Right forelimb (tissue), 1 donor: ENCODE results near the gene PHYH.
"Not testable (repeated sequence)": the region's sequence is repeated elsewhere in the genome, so short reads cannot be mapped to it uniquely, and the experiment has no call there.

Experiments
- DNase-seq: peaks from one replicate; pipeline ENCODE4 v3.0.0-alpha.2; 2018

Gene PHYH

DNA sequence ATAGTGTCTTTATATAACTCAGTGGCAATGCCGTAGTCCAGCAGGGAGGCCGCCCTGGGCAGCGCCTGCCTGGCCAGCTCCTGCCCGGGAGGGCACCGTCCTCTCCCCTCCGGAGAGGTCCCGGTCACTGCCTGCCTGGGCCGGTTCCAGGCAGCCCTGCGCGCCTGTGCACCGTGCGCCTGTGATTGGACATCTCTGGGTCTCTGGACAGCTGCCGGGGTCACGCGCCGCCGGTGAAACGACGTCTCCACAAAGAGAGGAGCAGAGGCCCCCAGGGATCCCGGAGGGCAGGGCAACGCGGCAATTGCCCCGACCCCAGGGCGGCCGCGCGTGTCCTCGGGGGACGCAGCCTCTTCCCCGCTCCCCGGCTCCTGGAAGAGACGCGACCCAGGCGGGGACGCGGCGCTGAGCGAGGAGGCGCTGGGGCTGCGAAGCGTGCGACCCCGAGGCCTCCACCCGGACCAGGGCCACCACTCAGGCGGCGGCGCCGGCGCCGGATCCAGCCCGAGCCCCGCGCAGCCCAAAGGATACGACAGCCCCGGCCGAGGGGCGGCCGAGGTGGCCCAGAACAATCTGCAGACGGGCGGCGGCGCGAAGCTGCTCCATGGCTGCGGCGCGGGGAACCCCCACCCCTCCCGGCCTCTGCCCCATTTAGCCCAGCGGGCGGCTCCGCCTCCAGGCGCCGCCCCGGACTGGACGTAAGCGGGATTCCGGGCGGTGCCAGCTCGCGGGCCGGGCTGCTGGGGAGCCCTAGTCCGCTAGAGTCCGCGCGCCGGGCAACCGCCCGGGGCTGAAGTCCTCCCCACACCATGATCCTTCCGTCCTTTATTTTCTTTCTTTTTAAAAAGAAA, at the start of gene PHYH:
TSS of gene PHYH (minus strand) at position 628 of the 851 bp plus-strand sequence. CDS start at position 606, 22 bp downstream.
- DNase-seq, result peak; percentile 90

DNA sequence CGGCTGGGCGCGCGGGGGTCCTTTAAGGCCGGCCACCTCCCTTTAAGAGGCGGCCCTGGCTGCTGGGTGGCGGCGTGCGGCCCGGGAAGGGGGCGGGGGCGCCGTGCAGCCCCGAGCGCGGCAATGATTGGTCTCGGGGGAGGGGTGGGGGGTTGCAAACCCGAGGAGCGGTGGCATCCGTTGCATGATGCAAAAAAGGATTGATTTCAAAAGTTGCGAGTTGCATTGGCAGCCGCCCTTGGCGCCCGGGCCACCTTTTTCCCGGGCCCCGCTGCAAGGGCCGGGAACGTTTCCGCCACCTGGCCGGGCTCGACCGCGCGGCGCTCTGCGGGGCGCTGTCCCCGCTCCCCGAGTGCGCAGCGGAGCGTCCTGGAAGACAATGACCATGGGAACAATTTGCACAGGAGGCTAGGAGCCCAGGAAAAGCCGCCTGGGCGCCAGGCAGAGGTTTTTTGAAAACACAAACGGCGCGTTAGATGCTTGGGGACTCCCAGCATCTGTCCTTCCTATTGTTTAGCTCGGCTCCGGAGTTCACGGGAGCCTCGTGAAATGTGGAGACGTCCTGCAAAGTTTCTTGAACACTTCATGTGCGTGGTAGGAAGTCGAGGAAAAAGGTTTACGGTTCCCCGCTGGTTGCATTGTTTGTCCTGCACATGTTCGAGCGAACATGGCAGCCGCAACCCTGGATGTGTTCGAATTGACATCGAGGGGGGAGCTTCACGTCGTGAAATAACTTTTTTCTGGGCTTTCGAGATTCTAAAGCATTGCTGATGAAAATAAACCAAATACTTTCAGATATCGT, 48.6 kb upstream of the PHYH start, which contains the start of gene SEPHS1:
TSS of gene SEPHS1 (minus strand) at position 78 of the 802 bp plus-strand sequence. CDS start 3,343 bp downstream, outside the sequence.
- peak; percentile 84 for DNase-seq

DNA sequence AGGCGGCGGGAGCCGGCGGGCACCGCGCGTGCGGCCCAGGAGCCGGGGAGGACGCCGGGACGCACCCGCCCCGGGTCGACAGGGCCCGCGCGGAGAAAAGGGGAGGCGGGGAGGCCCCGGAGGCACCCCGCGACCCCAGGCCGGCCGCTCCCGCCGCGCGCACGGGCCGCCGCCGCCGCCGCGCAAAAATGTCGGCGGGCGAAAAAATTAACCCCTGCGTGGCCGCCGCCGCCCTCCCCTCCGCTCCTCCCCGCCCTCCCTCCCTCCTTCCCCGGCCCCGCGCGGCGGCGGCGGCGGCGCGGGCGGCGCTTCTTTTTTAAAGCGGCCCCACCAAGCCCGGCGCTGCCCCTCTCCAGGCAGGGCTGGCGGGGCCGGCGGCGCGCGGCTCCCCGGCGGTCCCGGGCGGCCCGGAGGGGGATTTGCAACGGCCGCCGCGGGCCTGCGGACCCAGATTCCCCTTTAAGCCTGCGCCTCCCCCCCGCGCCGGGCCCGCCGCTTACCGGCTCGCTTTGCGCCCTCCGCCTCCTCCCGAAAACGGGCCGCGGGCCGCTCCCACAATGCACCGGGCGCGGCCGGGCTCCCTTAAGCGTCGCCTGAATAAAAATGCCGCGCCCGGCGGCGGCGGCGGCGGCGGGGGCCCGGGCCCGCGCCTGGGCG, 47.8 kb upstream of the PHYH start:
- DNase-seq, result peak; percentile 88

DNA sequence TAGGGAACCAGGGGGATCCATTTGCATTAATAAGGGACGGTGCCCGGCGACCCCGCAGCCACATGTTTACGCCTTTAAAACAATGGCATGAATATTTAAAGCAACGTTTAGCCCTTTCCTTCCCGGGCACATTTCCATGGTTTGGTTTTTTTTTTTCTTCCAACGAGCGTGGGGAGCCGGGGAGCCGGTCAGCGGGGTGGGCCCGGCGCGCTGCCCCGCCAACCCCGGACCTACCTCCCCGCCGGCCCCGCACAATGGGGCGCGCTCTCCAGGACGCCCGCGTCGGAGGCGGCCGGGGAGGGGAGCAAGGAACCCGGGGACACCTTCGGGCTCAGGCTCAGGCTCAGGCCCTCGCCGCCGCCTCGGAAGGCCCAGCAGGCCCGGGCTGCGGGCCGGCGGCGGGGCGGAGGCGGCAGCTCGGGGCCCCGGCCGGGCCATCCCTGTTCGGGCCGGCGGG, 47.2 kb upstream of the PHYH start:
- peak; percentile 58 for DNase-seq

DNA sequence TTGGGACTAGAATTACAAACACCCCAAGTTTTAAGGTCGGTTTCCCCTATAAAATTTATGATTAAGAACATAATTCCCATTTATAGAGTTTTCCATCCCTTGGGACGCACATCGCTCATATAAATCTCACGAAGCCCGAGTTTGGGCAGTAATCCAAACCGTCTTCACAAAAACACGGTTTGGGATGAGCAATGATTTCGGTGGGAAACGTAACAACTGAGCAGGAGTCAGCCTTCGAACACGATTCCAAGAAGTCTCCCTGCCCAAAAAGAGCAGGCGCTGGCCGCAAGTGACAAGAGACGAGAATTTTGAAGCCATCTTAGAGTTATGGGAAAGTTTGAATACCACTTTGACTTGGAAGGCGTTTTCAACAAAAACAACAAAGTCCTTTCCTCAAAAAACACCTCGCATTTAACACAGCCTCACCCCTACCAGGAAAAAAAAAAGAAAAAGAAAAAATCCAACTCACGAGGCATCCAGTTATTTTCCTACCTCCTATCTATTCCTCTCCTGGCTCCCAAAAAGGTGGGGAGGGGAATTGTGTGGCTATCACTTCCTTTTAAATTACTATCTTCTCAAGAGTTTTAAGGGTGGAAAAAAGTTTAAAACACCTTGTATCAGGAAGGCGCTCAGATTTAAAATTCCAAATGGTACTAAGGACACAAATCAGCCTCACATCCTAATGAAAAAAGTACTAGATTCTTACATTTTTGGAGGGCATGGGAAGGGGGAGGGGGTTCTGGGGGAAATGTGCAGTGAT, 46.6 kb upstream of the PHYH start:
- DNase-seq, result peak; percentile 73

DNA sequence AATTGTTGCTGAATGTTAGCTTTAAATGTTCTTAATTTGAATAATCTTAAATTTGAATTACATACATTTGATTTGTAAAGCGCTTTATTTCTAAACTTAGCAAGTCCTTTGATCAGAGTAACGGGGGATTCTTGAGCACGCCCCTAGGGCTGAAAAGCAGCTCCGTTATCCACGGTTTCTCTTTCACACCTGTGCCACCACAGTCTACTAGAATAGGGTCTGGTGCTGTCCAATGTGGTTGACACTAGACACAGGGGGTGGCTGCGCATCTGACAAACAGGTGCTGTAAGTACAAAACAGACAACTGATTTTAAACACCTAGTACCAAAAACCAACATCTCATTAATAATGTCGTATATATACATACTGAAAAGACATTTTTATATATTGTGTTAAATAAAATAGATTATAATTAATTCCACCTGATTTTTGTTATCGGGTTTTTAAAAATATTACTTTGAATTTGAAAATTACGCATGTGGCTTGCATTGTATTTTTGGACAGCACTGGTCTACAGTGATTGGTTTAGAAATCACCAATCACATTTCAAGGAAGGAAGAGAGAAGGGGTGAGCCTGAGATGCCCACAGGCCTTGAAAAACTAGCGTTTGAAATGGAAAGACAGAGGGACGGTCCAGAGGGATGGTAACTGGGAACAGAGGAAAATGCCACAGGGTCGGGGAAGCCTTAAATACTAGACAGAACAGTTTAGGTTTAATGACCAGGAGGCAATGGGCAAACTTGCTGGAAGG, 40.9 kb upstream of the PHYH start:
- DNase-seq, result no peak

DNA sequence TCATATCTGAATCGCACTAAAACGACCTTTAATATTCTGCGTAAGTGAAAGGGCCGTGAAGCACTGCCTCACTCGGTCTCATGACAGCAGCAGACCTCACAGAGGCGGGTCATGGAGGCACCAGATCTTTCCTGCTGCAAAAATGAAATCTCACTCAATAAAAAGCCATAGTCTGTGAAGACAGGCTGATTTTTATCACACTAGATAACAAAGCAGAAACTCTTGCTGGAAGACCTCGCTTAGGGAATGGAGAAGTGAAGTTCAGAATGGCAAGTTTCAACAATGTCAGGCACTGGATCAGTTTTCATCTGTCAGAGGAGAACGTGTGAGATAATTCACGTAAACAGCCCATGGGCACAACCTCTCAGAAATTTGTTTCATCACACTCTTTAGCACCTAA, 40.2 kb upstream of the PHYH start:
- no peak for DNase-seq

DNA sequence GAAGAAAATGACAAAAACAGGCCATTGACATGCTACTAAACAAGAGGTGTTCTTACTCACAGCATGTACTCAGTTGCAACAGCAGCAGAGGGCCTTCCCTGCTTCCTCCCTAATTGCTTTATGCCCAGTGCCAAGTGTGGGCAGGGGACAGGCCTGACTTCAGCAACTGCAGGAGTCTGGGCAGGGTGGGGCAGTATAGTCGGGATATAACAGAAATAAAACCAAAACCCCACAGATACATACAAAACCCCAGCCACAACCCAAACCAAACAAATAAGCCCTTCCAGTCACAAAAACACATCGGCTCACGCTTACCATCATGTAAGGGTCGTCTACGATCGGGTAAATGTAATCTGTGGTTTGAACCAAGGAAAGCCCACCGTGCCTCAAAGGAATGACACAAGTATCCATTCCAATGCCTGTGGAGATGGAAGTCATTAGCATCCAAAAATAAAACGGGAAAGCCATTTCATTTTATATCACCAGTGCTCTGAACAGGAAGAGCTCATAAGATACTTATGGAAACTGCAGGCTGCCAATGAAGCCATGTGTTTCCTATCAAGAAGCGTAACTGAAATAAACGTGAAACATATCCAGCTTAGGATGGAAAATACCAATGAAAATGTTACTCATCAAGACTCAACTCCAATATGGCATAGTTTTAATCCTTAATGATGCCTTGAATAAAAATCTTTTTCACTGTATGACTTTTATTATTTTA, 38.7 kb upstream of the PHYH start:
- peak; percentile 51 for DNase-seq

DNA sequence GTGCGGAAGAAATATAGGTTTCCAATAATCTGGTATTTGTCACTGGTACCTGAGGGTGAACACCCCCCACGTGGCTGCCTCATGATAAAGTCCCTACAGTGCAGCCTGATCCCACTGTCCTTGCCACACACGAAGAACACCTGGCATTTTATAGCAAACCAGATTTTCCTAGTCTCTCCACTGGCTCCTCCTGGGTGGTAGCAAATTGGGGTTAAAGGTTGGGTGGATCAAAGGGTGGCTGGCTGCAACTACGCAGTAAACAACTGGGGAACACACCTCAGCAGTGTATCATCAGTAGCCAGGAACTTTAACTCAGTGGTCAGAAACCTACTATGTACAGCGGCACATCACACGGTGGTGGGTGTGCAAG, 37.9 kb upstream of the PHYH start:
- DNase-seq, result no peak

DNA sequence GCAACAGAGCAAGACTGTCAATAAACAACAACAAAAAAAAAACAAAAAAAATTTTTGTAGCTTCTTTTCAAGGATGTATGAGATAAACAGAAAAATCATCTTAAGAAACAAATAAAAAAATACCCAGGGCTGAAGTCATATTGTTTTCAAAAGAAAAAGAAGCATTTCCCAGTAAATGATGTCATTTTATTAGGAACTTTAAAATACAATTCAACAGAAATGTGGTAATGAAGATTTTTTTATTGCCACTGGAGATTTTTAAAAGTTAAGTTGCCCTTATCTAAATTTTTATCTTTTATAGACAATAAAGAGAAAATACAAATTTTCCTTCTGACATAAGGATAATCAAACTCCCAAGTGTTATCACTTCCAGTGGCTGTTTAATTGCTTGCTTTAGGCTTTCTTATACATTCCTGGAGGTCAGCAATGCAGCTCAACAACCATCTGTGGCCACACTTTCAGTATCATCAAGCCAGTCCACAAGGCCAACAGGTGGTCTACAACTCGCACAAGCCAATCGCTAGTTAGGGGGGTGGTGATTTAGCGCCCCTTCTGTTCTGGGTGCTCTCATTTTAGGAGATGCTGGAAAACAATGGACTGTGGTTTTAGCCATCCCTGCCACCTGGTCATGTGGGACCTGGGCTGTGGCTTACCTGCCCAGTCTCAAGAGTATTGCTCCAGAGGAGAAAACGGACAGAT, 37.4 kb upstream of the PHYH start:
- DNase-seq, result no peak

DNA sequence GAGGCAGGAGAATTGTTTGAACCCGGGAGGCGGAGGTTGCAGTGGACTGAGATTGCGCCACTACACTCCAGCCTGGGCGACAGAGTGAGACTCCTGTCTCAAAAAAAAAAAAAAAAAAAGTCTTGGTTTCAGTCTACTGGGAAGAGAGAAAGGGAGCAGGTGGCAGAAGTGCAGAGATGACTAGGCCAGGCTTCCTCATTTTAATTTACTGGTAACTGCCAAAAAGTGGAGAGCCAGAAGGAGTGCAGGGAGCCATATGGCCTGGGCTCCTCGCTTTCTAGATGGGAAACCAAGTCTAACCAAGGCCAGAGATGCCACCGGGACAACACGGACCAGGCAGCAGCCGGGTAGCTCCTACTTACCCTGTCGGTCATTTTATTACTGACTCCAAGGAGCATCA, 36.0 kb upstream of the PHYH start:
- no peak for DNase-seq

DNA sequence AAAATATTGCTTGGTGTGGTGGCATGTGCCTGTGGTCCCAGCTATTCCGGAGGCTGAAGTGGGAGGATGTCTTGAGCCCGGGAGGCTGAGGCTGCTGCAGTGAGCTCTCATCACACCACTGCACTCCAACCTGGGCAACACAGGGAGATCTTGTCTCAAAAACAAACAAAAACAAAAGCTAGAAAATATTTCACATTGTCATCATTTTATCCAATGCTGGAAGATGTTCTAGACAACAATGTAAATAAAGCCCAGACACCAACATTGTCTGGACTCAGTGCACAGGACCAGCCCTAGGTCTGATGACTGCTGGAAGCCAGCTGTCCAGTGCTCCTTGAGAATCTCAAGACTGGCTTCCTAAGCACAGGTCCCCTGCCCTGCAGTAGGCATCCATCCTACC, 34.7 kb upstream of the PHYH start:
- DNase-seq, result no peak

DNA sequence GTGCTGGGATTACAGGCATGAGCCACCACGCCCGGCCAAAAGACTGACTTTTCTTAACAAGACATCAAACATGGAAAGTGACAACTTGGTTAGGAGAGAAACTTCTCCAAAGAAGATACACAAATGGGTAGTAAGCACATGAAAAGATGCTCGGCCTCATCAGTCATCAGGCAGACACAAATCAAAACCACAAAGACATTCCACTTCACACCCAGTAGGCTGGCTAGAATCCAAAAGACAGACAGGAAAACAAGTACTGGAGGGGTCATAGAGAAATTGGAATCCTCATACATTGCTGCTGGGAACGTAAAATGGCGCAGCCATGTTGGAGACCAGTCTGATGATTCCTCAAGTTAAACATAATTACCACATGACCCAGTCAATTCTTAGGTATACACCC, 31.8 kb upstream of the PHYH start:
- no peak for DNase-seq

DNA sequence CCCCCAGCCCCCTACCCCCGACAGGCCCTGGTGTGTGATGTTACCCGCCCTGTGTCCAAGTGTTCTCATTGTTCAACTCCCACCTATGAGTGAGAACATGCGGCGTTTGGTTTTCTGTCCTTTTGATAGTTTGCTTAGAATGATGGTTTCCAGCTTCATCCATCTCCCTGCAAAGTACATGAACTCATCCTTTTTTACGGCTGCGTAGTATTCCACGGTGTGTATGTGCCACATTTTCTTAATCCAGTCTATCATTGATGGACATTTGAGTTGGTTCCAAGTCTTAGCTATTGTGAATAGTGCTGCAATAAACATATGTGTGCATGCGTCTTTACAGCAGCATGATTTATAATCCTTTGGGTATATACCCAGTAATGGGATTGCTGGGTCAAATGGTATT, 31.1 kb upstream of the PHYH start:
- DNase-seq, result not testable (repeated sequence)

DNA sequence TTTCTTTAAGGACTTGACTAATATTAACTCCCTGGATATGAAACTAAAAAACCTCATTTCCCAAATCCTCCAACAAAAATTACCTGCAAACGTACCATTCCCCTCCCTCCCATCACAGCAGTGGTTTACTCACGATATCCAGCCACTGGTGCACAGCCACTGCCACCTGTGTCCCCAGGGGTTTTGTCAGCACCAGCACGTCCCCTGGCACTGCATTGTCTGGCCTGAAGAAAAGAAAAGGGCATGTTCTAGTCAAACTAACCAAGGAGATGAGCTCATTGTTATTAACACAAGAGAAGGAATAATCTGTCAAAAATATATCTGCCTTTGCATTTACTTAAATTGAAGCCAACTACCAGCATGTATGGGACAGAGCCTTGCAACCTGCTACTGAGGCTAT, 29.7 kb upstream of the PHYH start:
- no peak for DNase-seq

DNA sequence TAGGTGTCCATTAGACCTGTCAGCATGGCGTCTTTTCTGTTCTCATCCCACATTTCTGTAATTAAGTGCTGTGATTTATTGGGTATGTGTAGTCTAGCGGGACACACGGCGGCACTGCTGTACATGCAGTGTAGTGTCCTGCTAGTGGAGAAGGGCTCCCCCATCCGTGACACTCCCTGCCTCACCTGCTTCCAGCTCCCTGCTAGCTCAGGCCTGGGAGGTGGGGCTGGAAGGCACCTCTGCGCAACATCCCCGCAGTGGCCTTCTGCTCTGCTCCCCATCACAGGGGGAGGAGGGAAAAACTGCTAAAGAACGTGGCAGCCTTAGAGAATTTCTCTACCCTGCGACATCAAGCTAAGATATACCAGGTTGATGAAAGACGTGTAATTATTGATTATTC, 28.7 kb upstream of the PHYH start:
- DNase-seq, result no peak

DNA sequence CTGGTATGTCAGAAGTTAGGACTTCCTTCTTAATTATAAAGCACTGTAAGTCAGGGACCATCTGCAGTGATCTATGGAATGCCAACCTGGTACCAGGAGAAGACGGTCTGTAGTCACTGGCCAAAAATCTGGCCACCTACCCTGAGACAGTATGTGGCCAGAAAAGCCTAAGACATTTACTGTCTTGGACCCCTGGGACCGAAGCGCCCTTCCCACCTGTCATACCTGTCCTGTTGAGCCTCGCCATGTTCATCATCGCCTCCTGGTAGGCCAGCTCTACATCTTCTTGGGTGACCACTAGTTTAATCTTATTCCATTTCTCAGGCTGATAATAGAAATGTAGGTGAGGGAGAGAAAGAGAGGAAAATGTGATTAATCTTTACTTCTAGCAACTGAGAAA, 28.3 kb upstream of the PHYH start:
- no peak for DNase-seq

DNA sequence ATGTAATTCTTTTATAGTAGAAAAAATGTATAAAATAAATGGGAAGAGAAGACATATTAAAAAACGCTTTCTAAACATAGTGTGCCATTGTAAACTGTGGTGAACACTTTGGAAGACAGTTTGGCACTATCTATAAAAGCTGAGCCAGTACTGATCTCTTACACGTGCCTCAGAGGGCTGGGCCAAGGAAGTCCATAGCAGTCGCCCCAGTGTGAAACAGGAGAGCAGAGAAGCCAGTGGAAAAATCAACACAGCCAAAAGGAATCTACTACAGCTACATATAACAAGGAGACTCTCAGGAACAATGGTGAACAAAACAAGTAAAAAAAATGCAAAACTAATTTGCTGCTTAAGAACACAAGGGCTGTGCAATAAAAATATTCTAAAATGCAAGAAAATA, 27.7 kb upstream of the PHYH start:
- no peak for DNase-seq

DNA sequence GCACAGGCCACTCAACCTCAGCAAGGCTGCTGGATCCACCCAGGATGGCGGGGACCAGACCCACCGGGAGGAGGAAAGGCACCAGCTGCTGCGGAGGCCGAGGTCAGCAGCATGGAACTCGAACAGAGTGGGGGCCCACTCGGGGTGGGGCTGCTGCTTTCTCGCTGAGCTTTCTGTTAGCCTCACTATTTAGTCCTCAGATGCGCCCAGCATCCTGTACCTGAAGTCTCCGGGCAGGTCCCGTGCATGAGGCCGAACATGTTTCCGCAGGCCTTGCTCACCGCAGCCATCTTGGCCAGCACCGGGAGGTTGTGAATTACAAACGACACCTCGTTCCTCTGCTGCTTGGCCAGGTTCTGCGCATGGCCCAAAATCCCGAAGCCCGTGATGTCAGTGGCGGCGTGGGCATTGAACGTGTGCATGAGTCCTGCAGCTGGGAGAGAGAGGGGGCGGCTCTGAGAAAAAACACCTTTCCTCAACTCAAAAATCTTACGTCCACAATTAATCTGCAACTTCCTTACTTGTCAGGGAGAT, 22.8 kb upstream of the PHYH start:
- no peak for DNase-seq

DNA sequence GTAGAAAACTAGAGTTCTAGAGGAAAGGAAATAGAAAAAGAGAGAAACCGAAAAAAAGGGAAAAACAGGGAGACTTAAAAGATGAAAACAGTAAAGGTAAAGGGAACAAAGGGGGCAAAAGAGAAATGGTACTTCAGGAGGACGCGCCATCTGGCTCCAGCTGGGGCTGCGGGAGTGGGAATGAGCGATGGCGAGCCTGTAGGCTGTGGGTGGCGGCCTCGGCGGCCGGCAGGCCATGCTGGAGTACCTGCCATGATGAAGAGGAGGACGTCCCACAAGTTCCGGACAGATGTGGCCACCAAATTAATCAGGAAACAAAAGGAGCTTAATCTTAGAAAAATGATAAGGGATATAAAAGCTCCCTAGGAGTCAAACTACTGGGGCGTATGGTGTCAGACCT, 21.7 kb upstream of the PHYH start:
- DNase-seq, result no peak
